Measurements from ENCODE around the gene OAS1.
"Not testable (repeated sequence)": the region's sequence is repeated elsewhere in the genome, so short reads cannot be mapped to it uniquely, and the experiment has no call there.

The OAS1 gene

GRCh38 chr12:112930350-112930749 is 23.6 kb downstream of the OAS1 start:
- DNase-seq (ENCODE audit: low read depth, low spot score), result no peak
- no peak overlapping the region for H3K4me3 ChIP-seq (ENCODE audit: low read length)

- DNase-seq (ENCODE audit: low read depth, low spot score), result no peak
- H3K4me3 ChIP-seq (ENCODE audit: low read length), result no peak overlapping the region
Measured at GRCh38 chr12:112932485-112933128, 25.8 kb downstream of the OAS1 start.

- DNase-seq (ENCODE audit: low read depth, low spot score), result no peak
- no peak overlapping the region for H3K4me3 ChIP-seq (ENCODE audit: low read length)
Measured at GRCh38 chr12:112933129-112933505, 26.4 kb downstream of the OAS1 start.

- H3K4me3 ChIP-seq (ENCODE audit: low read length), result no peak overlapping the region
- DNase-seq (ENCODE audit: low read depth, low spot score), result no peak
Measured at GRCh38 chr12:112936264-112936663, 29.5 kb downstream of the OAS1 start.

- H3K4me3 ChIP-seq (ENCODE audit: low read length), result no peak overlapping the region
- no peak for DNase-seq (ENCODE audit: low read depth, low spot score)
Measured at GRCh38 chr12:112936927-112937326, 30.2 kb downstream of the OAS1 start.

- peak; percentile 32 for DNase-seq (ENCODE audit: low read depth, low spot score)
- peak within 1 kb of the TSS; percentile 78 for H3K4me3 ChIP-seq (ENCODE audit: low read length)
Measured at GRCh38 chr12:112937741-112938719, 31.3 kb downstream of the OAS1 start, which contains the start of gene OAS3. Gene OAS3 (plus strand): TSS chr12:112938474. CDS start chr12:112938531, 57 bp downstream.

- DNase-seq (ENCODE audit: low read depth, low spot score), result no peak
- H3K4me3 ChIP-seq (ENCODE audit: low read length), result peak overlapping the region; percentile 78
Measured at GRCh38 chr12:112938751-112939150, 32.0 kb downstream of the OAS1 start.

GRCh38 chr12:112939761-112940381 is 33.1 kb downstream of the OAS1 start:
- H3K4me3 ChIP-seq (ENCODE audit: low read length), result peak overlapping the region; percentile 8
- DNase-seq (ENCODE audit: low read depth, low spot score), result no peak

GRCh38 chr12:112941528-112942335 is 35.0 kb downstream of the OAS1 start:
- H3K4me3 ChIP-seq (ENCODE audit: low read length), result no peak overlapping the region
- DNase-seq (ENCODE audit: low read depth, low spot score), result no peak

- DNase-seq (ENCODE audit: low read depth, low spot score), result no peak
- H3K4me3 ChIP-seq (ENCODE audit: low read length), result no peak overlapping the region
Measured at GRCh38 chr12:112942572-112942971, 35.8 kb downstream of the OAS1 start.

GRCh38 chr12:112944024-112944690 is 37.4 kb downstream of the OAS1 start:
- DNase-seq (ENCODE audit: low read depth, low spot score), result no peak
- no peak overlapping the region for H3K4me3 ChIP-seq (ENCODE audit: low read length)

- no peak for DNase-seq (ENCODE audit: low read depth, low spot score)
- no peak overlapping the region for H3K4me3 ChIP-seq (ENCODE audit: low read length)
Measured at GRCh38 chr12:112945515-112945914, 38.8 kb downstream of the OAS1 start.

- DNase-seq (ENCODE audit: low read depth, low spot score), result no peak
Measured at GRCh38 chr12:112946236-112947000, 39.7 kb downstream of the OAS1 start.

GRCh38 chr12:112947314-112947713 is 40.6 kb downstream of the OAS1 start:
- no peak for DNase-seq (ENCODE audit: low read depth, low spot score)

More at GRCh38 chr12:112946236-112947000, 39.7 kb downstream of the OAS1 start:
- H3K4me3 ChIP-seq (ENCODE audit: low read length), result no peak overlapping the region

GRCh38 chr12:112947761-112948160 is 41.0 kb downstream of the OAS1 start:
- H3K4me3 ChIP-seq (ENCODE audit: low read length), result no peak overlapping the region
- no peak for DNase-seq (ENCODE audit: low read depth, low spot score)

More at GRCh38 chr12:112947314-112947713, 40.6 kb downstream of the OAS1 start:
- H3K4me3 ChIP-seq (ENCODE audit: low read length), result no peak overlapping the region

GRCh38 chr12:112948806-112949205 is 42.0 kb downstream of the OAS1 start:
- no peak overlapping the region for H3K4me3 ChIP-seq (ENCODE audit: low read length)
- no peak for DNase-seq (ENCODE audit: low read depth, low spot score)

- no peak overlapping the region for H3K4me3 ChIP-seq (ENCODE audit: low read length)
- no peak for DNase-seq (ENCODE audit: low read depth, low spot score)
Measured at GRCh38 chr12:112950701-112951100, 43.9 kb downstream of the OAS1 start.

GRCh38 chr12:112957125-112957524 is 50.4 kb downstream of the OAS1 start:
- H3K4me3 ChIP-seq (ENCODE audit: low read length); DNase-seq (ENCODE audit: low read depth, low spot score): not testable (repeated sequence)

Data from Jurkat, Clone E6-1 (cell line).